NCI-H526 (cell line): Measurements from ENCODE around the gene TRAPPC12.
"Not testable (repeated sequence)": the region's sequence is repeated elsewhere in the genome, so short reads cannot be mapped to it uniquely, and the experiment has no call there.

Experiments used
- DNase-seq, 2 experiments: peaks; one replicate each; lab custom pipeline; 2025; lab: John Stamatoyannopoulos, UW

The TRAPPC12 gene

GRCh38 chr2:3369340-3370181, 9.9 kb upstream of the TRAPPC12 start:
- DNase-seq, result not testable (repeated sequence)

GRCh38 chr2:3376821-3377220, 2.7 kb upstream of the TRAPPC12 start:
- no peak for DNase-seq

- DNase-seq, result peak; percentile 12 to 49
Observed at GRCh38 chr2:3377279-3377611, 2.2 kb upstream of the TRAPPC12 start.

- DNase-seq, result peak; percentile 94 to 97
Observed at GRCh38 chr2:3377612-3378432, 1.7 kb upstream of the TRAPPC12 start, which contains the start of gene EIPR1. Gene EIPR1 (minus strand): TSS chr2:3377818. CDS start chr2:3377689, 129 bp downstream.

- no peak for DNase-seq
Observed at GRCh38 chr2:3379339-3379646, 201 bp upstream of the TRAPPC12 start.

GRCh38 chr2:3386448-3386958, 7.0 kb downstream of the TRAPPC12 start:
- no peak for DNase-seq

DNA sequence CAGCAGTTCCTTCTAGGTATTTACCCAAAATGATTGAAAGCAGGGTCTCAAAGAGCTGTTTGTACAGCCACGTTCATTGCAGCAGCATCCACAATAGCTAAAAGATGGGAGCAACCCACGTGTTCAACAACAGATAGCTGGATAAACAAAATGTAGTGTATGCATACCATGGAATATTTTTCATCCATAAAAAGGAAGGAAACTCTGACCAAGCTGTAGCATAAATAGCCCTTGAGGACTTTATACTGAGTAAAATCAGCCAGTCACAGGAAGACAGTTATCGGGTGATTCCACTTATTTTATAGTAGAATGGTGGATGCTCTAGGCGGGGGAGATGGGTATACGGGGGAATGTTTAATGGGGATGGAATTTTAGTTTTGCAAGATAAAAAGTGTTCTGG, 7.5 kb downstream of the TRAPPC12 start:
- DNase-seq, result no peak

DNA sequence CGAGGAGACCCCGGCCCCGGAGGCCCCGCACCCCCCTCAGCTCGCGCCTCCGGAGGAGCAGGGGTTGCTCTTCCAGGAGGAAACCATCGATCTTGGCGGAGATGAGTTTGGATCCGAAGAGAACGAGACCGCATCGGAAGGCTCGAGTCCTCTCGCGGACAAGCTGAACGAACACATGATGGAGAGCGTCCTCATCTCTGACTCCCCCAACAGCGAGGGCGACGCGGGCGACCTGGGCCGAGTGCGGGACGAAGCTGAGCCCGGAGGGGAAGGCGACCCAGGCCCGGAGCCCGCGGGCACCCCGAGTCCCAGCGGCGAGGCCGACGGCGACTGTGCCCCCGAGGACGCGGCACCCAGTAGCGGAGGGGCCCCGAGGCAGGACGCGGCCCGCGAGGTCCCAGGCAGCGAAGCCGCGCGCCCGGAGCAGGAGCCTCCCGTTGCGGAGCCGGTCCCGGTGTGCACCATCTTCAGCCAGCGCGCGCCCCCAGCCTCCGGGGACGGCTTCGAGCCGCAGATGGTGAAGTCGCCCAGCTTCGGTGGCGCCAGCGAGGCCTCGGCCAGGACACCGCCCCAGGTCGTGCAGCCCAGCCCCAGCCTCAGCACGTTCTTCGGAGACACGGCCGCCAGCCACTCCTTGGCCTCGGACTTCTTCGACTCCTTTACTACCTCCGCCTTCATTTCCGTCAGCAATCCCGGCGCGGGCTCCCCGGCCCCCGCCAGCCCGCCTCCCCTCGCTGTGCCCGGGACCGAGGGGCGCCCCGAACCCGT, 8.3 kb downstream of the TRAPPC12 start:
- DNase-seq, result no peak

- no peak for DNase-seq
Observed at GRCh38 chr2:3388412-3388738, 8.9 kb downstream of the TRAPPC12 start.

DNA sequence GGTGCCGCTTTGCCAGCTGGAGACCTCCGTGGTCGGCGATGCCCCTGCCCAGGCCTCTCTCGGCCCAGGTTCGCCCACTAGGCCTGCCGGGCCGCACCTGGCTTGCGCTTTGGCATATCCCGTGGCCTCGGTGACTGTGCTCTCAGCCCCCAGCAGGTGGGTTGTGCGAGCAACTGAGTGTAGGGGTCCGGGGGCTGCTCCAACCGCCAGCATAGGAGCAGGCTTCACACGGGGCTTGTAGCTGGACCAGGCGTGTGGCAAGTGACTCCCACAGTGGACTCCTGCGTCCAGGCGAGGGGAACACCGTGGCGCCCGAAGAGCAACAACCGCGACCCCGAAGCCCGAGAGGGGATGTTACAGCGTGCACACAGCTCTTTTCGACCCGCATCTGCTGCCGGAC, 9.7 kb downstream of the TRAPPC12 start:
- DNase-seq, result no peak

DNA sequence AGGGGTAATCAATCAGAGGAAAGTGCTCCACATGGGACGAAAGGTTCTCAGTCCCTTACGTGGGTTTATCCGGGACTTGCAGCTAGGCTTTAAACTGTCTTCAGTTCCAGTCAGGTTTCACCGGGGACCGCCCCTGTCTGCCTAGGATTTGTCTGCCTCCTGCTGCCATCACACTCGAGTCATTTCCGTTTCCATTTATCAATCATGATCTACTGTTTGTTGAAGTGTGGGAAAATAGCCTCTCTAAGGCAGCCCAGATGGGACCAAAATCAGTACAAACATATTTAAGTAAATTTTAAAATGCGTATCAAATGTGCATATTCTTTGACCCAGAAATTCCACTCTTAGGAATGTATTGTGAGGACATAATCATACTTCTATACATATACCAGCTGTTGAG, 10.5 kb downstream of the TRAPPC12 start:
- DNase-seq, result no peak

GRCh38 chr2:3392216-3392615, 12.7 kb downstream of the TRAPPC12 start:
- no peak for DNase-seq

- DNase-seq, result no peak
Observed at GRCh38 chr2:3396920-3397559, 17.5 kb downstream of the TRAPPC12 start.

DNA sequence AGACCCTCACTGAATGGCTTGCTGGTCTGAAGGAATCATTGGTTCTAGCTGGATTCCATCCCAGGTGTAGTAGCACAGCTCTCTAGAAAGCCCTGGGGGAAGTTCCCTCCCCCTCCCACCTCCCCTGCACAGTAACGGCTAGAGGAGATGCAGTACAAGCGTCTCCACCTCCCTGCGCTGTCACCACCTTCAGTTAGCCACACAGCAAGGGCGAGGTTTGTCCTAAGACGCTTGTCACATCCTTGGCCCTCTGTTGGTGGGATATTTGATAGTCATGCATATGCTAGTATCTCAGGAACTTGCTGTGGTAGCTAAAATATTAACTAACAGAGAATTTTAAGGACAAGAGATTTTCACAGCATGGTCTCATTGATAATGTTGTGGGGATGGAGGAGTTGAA, 19.4 kb downstream of the TRAPPC12 start:
- DNase-seq, result no peak

DNA sequence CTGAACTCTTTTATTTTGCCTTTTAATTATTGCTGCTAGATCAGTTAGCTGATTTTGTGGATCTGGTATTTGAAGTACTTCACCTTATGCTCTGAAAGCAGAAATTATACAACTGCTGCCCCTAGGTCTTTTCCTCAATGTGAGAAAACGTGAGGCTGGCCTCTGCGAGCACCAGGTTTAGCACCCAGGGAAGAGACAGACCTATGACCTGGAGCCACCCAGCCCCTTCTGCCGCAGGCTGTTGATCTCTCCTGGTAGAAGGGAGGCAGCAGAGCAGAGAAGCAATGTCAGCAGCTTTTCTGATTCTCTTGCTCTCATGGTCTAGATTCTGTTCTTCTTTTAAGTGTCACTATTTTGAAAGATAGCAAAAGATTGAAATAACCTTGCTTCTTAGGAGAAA, 19.9 kb downstream of the TRAPPC12 start:
- DNase-seq, result no peak

DNA sequence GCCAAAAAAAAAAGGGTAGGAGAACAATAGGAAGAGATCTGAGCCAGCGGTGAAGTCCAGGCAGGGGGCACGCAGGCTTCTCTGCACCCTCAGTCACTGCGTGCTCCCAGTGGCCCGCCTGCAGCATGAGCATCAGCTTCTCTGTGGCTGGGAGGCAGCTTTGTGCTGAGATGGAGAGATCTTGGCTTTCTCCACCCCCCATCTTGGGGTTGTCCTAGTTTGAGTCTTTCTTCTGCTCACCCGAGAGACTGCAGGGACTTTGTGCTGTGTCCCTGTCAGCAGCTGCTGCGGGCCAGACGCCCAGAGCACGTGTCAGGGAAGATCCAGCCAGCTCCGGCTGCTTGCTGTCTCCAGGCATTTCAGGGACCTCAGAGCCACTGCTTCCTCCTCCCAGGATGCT, 20.3 kb downstream of the TRAPPC12 start:
- DNase-seq, result no peak

- DNase-seq, result no peak
Observed at GRCh38 chr2:3403587-3404334, 24.3 kb downstream of the TRAPPC12 start.

DNA sequence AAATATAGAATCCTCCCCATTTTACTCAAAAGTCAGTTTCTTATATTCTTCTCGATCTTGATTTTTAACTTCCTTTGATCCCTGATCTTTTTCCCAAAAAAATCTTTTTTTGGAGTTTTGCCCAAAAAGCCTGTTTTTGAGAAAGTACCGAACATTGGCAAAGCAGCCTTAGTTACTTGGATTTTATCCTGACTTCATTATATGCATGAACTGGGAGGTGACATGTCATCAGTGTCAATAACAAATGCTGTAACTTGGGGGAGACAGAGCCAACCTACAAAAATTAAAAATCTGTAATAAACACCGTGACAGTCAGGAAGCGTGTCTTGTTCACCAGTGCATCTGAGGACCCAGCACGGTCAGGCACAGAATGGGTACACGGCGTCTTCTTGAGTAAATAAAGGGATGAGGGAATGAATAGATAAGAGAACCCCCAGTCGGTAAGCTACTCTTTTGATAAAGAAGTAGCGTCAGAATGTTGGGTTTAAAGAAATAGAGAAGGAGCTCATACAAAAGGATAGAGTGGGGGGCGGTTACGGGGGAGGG, 24.9 kb downstream of the TRAPPC12 start:
- no peak for DNase-seq

DNA sequence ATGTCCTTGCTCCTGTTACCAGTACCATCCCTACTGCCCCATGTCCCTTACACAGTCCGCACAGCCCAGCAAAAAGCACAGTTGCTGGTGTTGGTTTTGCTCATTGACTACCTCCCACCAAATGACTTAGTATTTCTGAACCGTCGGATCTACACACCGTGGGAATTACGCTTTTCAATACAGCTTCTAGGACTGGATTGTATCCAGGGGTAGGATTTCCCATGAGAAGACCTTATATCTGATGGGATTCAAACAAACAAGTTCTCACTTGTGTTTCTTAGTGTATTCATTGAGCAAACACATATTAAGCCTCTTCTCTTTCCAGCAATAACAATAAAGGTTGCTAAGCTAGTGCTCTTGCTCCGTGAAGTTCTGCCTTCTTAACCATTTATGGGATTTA, 25.8 kb downstream of the TRAPPC12 start:
- DNase-seq, result no peak

GRCh38 chr2:3405876-3406275, 26.4 kb downstream of the TRAPPC12 start:
- DNase-seq, result no peak

GRCh38 chr2:3406501-3406900, 27.0 kb downstream of the TRAPPC12 start:
- no peak for DNase-seq
